HG03095 (cell line): ENCODE data around the gene SP2.
A peak's percentile ranks its signal among the peaks of the same experiment; 100 is the strongest.

ENCODE experiments used
- ATAC-seq: cut with Tn5 transposase; IDR thresholded peaks from one replicate; pipeline ENCODE4 v1.9.1; 2021; ENCODE audit warnings: moderate library complexity; ENCODE audit not compliant: unreplicated experiment

SP2 gene

GRCh38 chr17:47970725-47971499, 74.9 kb downstream of the SP2 start, which contains the start of gene CDK5RAP3:
Gene CDK5RAP3, plus strand, starts transcription at chr17:47971113. Its CDS starts 34 bp downstream, at chr17:47971147.
- peak; percentile 92 for ATAC-seq

- no peak for ATAC-seq
Observed at GRCh38 chr17:47973541-47973940, 77.5 kb downstream of the SP2 start.

GRCh38 chr17:47975189-47975822, 79.3 kb downstream of the SP2 start:
- no peak for ATAC-seq

GRCh38 chr17:47975823-47976205, 79.8 kb downstream of the SP2 start:
- no peak for ATAC-seq

DNA sequence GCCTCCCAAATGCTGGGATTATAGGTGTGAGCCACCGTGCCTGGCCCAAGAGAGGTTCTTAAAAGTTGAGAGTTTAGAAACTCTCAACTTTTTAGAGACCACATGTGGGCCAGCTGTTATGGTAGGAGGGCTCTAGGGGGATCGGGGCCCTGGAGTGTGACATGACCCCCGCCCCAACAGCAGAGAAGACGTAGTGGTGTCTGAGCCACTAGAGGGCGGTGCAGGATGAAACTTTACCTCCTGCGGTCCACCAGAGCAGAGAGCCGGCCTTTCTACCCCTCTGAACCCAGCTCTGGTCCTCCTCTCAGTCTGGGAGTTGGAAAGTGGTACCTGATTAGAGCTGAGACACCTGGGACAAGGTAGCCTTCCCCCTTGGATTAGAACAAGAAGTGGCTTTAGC, 82.3 kb downstream of the SP2 start:
- ATAC-seq, result no peak
